Stimulated activated CD8-positive, alpha-beta memory T cell treated with anti-CD3 and anti-CD28 coated beads, Interleukin-4, amount 100 ng/mL, for 1 hour (primary cell): ENCODE data around the gene CBX5.
"Not testable (repeated sequence)": the region's sequence is repeated elsewhere in the genome, so short reads cannot be mapped to it uniquely, and the experiment has no call there.

ENCODE experiments used
- DNase-seq, 2 donors: peaks; one replicate each; pipeline ENCODE4 v3.0.0-alpha.2; 2020; ENCODE audit warnings: low read depth in 2 of 2, low spot score in 1 of 2

CBX5 gene

DNA sequence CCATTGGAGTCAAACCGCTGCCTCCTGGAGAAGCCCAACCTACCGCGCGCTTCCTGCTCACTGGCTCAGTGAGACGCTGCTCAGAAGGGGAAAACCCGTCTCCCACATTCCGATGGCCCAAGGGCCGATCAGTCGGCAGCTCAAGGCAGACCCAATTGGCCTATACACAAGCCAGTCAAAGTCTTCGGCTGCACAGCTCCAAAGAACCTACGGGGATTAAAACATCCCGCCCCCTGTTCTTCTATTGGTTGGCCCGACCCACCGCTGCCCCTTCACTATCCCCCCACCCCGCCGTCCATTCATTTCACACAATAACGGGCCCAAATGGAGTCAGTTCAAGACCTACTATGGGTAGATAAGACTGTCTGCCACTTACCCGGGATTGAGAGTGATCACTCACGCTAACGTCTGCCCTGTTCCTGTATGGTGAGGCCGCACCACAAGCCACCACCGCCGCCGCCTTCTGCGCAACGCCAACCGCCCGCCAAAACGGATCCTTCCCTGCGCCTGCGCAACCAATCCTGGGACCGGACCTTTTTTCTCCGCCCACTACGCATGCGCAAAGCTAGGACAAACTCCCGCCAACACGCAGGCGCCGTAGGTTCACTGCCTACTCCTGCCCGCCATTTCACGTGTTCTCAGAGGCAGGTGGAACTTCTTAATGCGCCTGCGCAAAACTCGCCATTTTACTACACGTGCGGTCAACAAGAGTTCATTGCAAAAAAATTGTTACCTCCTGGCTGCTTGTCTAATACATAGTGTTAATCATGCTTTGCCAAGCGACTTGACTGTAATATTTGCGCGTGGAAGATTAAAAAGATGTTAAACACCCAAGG, at the start of gene CBX5:
CBX5 (minus strand) TSS at position 491 of the 836 bp plus-strand sequence. CDS start 22,472 bp downstream, outside the sequence.
- peak; percentile 98 to 100 for DNase-seq

DNA sequence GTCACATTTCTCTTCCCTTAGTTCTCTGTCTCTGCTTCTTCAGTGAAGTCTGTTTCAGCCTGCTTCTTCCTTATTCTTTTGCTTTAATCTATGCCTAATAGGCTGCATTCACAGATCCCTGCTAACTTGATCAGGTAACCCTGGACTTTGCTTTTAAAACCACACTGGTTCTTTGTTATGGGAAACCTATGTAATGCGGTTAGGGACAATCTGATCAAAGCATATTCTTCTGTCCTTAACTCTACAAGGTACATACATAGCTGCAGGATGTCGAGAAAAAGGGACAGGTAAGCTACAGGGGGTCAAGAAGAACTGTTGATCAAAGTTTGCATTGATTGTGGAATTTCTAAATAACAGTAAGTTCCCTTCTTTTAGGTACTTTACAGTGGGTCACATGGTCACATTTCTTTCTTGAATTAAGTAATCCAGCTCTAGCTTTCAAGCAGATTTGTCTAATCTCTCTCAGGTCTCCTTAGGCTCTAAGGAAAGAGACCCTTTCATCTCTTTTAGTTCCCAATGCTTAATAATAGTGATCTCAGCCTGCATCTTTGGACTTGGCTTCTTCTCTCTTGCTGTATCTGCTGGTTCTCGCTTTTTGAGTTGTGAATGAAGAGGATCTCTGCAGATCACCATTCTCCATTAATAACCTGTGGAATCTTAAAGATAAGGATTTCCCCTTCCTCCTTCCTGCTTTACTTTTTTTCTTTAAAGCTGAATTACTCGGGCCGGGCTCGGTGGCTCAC, 48.8 kb upstream of the CBX5 start:
- DNase-seq, result no peak

DNA sequence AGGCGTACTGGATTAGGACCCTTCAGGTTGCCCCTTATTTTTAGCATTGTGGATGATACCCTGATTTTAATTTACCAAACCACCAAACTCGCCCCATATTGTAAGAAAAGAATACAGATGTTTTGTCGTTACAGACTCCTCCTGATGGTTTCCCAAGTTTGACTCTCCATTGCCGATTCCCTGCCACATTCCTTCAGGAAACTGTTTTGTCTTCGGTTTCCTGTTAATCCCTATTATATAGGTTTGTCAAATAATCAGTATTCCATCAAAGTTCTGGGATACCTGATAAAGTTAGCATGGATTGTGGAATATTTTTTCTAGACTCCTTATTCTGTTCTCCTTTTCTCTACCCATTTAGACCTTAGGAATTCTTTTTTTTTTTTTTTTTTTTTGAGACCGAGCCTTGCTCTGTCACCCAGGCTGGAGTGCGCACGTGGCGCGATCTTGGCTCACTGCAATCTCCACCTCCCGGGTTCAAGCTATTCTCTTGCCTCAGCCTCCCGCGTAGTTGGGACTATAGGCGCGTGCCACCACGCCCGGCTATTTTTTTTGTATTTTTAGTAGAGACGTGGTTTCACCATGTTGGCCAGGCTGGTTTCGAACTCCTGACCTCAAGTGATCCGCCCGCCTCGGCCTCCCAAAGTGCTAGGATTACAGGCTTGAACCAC, 45.7 kb upstream of the CBX5 start:
- not testable (repeated sequence) for DNase-seq

DNA sequence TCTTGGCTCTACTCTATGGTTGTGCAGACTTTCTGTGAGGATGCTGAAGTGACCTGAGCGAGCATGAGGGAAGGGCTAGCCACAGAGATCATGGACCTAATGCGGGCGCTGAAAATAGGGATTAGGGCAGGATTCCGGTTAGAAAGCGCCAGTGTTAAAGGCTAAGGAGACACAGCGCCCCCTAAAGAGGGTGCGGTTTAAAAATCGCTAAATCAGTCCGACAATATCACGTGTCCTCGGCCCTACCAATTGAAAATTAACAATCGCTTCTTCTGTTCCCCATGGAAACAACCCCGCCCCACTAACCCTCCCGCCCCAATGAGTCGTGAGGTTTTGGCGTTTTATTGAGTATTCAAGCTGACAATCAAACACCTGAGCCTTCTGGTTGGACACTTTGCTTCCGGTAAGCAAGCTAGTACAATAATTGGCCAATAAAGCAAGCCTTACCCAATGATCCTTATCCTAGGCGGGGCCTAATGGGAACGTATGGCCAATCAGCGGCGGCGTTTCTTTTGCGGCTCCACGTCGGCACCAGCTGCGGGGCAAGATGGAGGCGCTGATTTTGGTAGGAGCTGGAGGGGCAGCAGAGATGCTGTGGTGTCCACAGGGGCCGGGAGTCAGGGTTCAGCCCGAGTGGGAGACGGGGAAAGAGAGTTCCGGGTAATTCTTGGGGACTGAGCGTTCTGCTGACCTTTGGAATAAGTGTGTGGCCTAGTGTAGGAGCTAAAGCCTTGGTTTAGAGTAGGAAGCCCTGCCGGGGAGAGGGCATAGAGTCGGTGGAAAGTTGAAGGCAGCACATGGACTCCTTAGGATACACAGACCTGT, 44.9 kb upstream of the CBX5 start, which contains the start of gene COPZ1:
COPZ1 (plus strand) TSS at position 515 of the 825 bp plus-strand sequence; CDS start at position 548, 33 bp downstream.
- DNase-seq, result peak; percentile 80 to 86

DNA sequence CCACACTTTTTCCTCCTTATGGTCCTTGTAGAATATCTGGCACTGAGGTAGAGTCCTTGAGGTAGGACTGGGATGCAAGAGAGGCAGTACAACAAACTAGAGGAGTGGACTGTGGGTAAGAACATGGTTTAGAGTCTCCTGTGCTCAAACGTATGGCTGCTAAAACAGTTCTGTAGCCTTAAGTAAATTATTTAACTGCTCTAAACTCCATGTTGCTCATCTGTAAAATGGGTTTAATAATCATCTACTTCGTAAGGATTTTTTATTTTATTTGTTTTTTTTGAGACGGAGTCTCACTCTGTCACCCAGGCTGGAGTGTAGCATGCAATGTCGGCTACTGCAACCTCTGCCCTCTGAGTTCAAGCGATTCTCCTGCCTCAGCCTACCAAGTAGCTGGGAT, 41.4 kb upstream of the CBX5 start:
- DNase-seq, result no peak

DNA sequence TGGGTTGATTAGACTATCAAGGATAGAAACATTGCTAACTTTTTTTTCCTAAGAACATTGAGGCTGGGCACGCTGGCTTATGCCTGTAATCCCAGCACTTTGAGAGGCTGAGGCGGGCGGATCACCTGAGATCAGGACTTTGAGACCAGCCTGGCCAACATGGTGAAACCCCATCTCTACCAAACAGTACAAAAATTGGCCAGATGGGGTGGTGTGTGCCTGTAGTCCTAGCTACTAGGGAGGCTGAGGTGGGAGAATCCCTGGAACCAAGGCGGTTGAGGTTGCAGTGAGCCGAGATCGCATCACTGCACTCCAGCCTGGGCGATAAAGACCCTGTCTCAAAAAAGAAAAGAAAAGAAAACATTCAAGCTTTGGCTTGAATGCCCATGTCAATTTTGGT, 32.4 kb upstream of the CBX5 start:
- not testable (repeated sequence) for DNase-seq

DNA sequence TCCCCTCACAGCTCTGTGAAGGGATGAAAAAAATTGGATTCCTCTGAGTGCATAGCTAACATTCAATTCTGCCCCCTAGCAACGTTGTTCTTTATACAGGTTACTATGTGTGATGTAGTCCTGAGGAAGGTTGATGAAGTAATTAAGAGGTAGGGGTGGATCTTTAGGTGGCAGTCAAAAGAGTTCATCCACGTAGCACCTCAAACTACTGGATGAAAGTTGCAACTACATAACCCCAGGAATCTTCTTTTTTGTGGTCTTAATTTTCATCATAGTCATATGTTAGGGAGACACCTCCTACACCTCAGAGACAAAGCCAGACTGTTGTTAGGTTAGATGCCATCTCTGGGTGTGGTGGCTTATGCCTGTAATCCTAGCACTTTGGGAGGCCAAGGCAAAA, 31.1 kb upstream of the CBX5 start:
- DNase-seq, result no peak

DNA sequence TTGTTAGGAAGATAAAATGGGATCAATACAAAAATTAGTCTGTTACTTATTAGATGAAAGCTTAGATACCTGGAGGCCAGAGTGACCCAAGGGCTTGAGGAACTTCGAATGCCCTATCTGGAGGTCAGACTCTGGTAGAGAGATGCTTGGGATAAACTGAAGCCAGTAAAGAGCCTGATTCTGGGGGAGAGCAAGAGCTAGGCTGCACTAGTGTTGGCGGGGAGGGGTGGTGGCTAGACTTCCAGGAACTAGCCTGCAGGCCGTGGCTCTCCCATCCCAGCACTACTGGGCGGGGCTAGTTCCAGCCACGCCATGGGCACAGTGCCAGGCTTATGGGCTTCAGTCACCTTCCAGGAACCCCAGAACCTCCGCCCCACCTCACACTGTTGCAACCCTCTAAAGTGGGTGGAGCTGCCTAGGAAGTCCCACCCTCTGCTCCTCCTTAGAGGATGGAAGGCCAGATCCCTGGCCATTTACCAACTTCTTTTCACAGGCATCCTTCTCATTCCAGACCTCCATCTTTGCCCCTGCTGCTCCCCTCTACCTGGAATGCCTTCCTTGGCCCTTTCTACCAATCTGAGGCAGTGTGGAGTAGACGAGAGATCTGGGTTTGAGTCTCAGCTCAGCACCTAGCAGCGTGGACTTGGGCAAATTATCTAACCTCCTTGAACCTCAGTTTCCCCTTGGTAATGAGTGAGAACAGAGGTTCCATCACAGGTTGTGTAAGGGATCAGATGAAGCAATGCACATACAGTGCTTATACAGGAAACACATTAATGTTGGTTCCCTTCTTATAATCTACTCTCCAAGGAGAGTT, 27.2 kb upstream of the CBX5 start:
- DNase-seq, result no peak

DNA sequence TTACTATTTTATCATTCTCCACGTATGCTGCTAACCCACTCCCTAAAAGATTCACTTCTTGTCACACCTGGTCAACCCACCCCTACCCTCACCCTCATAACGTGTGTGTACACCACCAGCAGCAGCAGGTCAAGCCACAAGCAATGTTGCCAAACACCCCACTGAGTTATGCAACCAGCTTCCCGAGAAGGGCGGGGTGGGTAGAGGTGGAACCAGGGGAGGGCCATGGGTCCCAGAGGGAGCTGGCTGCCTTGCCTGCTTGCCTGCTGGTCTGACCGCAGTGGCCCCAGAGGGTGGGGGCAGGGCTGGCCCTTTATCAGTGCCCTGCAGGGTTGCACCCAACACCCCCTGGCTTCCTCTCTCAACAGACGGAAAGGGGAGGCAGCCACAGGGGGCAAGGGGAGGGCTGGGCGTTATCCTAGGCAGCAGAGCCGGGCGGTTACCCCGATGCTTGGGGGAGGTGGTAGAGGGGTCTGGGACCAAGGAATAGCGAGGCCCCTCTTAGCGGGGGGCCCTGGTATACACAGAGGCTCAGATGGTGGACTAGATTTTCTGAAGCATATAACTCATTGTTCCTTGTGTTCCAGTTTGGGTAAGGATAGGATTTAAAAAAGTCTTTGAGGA, 24.4 kb upstream of the CBX5 start:
- no peak for DNase-seq

DNA sequence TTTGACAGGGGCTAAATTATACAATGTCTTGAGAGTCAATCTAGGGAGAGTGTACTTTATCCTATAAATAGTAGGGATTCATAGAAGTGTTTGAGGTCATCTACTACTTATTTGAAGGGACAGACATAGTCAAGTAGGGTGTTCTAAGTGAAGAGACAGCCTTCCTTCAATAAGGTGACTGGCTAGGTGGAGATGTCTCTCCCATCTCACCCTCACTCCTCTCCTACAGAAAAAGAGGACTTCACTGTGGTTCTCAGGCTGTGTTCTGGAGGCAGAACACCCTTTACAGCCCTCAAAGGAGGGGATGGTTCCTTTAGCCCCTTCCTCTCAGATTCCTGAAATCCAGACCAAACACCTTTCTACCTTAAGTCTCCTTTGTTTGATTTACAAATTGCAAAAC, 23.7 kb upstream of the CBX5 start:
- no peak for DNase-seq

DNA sequence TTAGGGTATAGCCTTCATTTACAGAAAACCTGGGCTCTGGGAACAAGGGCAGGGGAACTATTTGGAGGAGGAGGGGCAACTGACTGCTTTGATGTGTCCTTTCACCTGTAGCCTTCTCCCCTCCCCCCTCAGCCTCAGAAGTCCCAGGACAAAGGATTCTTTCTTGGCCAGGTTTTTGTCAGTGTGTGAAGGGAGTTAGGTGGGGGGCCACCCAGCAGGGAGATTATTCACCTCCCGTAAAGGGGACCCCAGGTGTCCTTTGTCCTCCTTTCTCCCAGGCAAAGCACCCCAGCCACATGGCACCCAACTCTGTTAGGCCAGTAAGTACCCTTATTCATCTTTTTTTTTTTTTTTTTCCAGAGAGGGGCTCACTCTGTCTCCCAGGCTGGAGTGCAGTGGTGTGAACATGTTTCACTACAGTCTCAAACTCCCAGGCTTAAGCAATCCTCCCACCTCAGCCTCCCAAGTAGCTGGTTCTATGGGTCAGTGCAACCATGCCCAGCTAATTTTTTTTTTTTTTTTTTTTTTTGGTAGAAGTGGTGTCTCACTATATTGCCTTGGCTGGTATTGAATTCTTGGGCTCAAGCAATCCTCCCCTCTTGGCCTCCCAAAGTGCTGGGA, 21.6 kb upstream of the CBX5 start:
- DNase-seq, result no peak

DNA sequence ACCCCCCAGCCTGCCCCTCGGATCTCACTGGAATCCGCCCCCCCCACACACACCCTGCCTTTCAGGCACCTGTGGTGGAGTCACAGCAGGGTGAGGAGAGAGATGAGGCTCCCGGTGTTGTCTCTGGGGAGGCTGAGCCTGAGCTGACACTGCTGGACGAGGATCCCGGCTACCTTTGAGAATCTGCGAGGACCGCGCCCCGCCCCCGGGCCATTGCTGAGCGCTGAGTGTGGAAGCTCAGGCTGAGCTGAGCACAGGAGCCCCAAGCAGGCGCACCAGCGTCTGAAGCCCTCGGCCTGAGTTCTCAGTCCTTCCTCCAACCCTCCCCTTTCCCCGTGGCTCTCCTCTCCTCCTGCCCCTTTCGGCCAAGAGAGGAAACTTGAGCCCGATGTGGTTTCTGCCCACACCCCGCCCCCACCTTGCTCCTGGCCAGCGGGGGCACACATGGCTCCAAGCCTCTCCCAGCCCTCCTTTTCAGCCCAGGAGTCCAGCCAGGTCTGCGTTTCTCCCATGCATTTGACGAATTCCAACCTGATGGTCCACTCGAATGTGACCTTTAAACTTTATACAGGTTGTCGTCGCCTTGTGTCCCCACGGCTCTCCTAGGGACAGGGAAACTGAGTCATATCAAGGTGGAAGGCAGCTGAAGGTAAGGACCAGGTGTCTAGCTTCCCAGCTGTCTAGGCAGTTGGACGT, 21.0 kb upstream of the CBX5 start, which contains the start of gene NFE2:
NFE2 (minus strand) TSS at position 284 of the 696 bp plus-strand sequence. CDS start 5,767 bp downstream, outside the sequence.
- no peak for DNase-seq

DNA sequence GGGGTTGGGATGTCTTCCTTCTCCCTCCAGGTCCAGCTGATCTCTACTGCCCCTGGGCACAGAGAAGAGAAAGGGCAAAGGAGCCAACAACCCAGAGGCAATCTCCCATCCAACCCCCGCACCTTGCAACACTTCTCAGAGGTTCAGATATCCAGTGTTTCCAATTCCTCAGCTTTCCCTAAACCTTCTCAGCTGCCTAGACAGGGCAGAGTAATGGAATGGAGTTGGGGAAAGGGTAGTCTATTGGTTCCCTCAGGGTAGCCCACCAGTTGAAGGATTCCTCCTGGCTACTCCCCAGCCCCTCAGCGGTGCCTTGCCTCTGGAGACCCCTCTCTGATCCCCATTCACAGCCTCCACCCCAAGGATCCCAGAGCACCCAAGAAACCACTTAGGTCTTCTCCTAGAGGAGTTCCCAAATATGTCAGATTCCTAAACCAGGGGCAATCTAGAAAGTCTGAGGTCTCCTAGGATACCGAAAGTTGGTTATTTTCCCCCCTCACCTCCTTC, 20.4 kb upstream of the CBX5 start:
- no peak for DNase-seq

DNA sequence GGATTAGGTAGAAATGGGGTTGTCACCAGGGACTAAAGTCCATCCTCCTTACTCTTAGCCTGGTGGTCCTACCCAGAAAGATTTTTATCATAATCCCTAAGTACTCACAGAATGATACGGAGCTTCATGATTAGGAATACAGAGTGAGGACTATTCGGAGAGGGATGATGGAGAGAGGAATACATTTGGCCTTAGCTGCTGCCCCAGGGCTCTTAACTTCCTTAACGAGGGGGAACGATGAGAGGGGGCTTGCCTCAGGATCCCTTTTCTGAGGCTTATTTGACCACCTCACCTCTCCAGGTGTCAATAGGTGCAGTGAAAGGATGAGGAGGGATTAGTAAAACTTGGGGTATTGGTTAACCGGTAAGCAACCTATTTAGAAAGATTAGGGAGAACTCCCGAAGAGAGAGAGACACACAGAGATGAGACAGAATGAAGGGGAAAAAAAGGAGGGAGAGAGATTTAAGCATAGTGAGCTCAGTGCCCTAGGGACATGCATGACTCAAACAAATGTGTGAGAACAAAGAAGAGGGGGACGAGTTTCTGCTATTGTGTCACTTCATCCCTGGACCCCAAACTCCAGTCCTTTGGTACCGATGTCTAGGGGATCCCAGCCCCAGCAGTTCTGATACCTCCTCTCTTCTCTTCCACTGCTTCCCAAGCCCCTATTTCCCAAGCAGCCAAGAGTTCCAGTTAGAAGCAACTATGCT, 19.7 kb upstream of the CBX5 start:
- DNase-seq, result no peak

DNA sequence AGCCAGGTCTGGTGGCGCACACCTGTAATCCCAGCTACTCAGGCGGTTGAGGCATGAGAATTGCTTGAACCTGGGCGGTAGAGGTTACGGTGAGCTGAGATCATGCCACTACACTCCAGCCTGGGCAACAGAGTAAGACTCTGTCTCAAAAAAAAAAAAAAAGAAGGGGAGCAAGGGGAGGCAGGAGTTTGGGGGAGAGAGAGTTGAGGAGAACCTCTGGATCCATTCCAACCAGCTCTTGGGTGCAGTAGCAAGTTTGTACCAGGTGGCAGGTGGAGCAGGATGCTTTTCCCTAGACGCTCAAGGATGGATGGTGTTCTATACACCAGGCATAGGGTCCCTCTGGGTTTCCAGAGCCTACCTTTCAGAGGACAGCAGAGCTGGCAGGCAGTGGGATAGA, 19.0 kb upstream of the CBX5 start:
- no peak for DNase-seq

DNA sequence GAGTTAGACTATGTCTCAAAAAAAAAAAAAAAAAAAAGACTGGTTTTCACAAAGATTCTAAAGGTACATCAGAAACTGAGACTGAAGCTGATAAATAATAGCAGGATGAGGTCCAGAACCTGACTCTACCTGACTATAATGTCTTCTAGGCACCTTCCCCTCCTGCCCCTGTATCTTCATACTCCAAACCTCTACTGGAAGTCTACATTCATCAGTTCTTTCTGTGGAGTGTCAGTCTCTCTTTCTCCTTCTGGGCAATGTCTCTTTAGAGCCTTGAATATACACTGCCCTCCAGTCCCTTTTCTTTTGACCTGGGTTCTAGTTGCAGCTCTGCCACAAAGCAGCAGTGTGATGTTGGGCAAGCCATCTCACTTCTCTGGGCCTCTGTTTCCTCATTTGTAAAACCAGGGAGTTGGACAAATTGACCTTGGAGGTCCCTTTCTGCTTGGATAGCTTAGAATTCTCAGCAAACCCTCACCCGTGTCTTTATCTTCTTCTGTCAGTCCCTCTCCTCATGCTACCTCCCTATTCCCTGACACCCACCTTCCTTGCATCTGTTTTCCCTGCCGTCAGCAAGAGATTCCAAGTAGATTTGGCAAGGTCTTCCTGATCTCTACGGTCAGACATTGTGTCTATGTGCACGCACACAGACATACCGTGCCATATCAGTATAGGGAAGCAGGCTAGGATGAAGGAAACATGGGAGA, 16.6 kb upstream of the CBX5 start:
- no peak for DNase-seq
